RWPE1 (cell line): Measurements from ENCODE around the gene STAP1.
"Not testable (repeated sequence)": the region's sequence is repeated elsewhere in the genome, so short reads cannot be mapped to it uniquely, and the experiment has no call there.

ENCODE experiments used
- CTCF ChIA-PET: fragments of 350-600 bp; sonication (Branson Sonifier 250); formaldehyde crosslinking; extraction: SDS; loops from one replicate; lab custom pipeline; 2021; lab: Yijun Ruan, JAX
- POLR2A ChIA-PET: fragments of 400-600 bp; formaldehyde crosslinking; extraction: SDS; loops from one replicate; lab custom pipeline; 2020; ENCODE audit warnings: antibody characterized with exemption; ENCODE audit not compliant: low non-redundant PET; lab: Yijun Ruan, JAX
- DNase-seq: peaks from one replicate; pipeline ENCODE4 v3.0.0; 2012; ENCODE audit warnings: low spot score
- H3K27ac ChIP-seq: fragments of 450-650 bp; 2 replicates; pipeline ENCODE4 v1.5.1; 2017
- CTCF ChIP-seq: fragments of 450-650 bp; conservative IDR thresholded peaks from 2 replicates; pipeline ENCODE4 v1.5.1; 2017; ENCODE audit warnings: low read depth, mild to moderate bottlenecking

Gene STAP1

GRCh38 chr4:67531379-67531962, 27.1 kb upstream of the STAP1 start:
- ChIA-PET CTCF (no interaction called here), POLR2A (no interaction called here)
- no peak overlapping the region for H3K27ac ChIP-seq
- DNase-seq = no peak
- TF ChIP-seq CTCF = no peak

- POLR2A ChIA-PET, CTCF ChIA-PET, DNase-seq, H3K27ac ChIP-seq: not testable (repeated sequence)
These were observed 26.1 kb upstream of the STAP1 start for GRCh38 chr4:67532397-67532796.

GRCh38 chr4:67533112-67533511, 25.4 kb upstream of the STAP1 start:
- POLR2A ChIA-PET = no interaction called here
- no peak for TF ChIP-seq CTCF
- CTCF ChIA-PET = no interaction called here
- no peak overlapping the region for H3K27ac ChIP-seq
- no peak for DNase-seq

GRCh38 chr4:67535280-67535840, 23.2 kb upstream of the STAP1 start:
- no peak for TF ChIP-seq CTCF
- ChIA-PET CTCF (interaction anchor here (0.5 to 0.6 kb wide), 2 partner anchors 19 to 375 kb away, joined by 3 read pairs; no protein-coding TSS in a partner anchor), POLR2A (no interaction called here)
- DNase-seq = no peak
- no peak overlapping the region for H3K27ac ChIP-seq

GRCh38 chr4:67539830-67540229, 18.7 kb upstream of the STAP1 start:
- POLR2A ChIA-PET = no interaction called here
- TF ChIP-seq CTCF = no peak
- H3K27ac ChIP-seq = no peak overlapping the region
- CTCF ChIA-PET = no interaction called here
- DNase-seq = no peak

- CTCF ChIA-PET = interaction anchor here (0.6 kb wide), 1 partner anchor 132 kb away, joined by 3 read pairs; no protein-coding TSS in a partner anchor
- DNase-seq = no peak
- H3K27ac ChIP-seq = no peak overlapping the region
- TF ChIP-seq CTCF = no peak
- POLR2A ChIA-PET = no interaction called here
These were observed 16.5 kb upstream of the STAP1 start for GRCh38 chr4:67542076-67542475.
